ENCODE results near the gene SUPT3H. TPM values are rescaled to one million over a fixed set of nuclear protein-coding genes. Genes with fewer than 3 reads are reported as not detected.

The SUPT3H gene
- total and polyA plus RNA-seq, 7 experiments from 2014 or later = 8.0 to 16.0 (median 12.7) TPM

GRCh38 chr6:44858998-44859397 is 518.7 kb downstream of the SUPT3H start:
- peaks cover 7 to 44% (median 24%) of the 10 kb centered on the region in 5 donors for H3K36me3 Mint-ChIP-seq
- H3K4me3 Mint-ChIP-seq = no peak overlapping the region
- peaks cover 0 to 10% (median 0%) of the 10 kb centered on the region in 11 donors for H3K9me3 Mint-ChIP-seq
- ATAC-seq = peak; percentile 50
- peaks cover 0 to 13% of the 10 kb centered on the region in 2 donors for H3K4me1 ChIP-seq (ENCODE audit: control insufficient read depth in 2 of 2, insufficient read depth in 2 of 2, low read length in 2 of 2)
- H3K27me3 ChIP-seq (ENCODE audit: control insufficient read depth in 2 of 2, insufficient read depth in 2 of 2, low read length in 2 of 2) = no peaks in the 10 kb centered on the region
- ChIA-PET CTCF (no interaction called here), POLR2A (interaction anchor here (0.9 kb wide), 1 partner anchor 116 kb away, joined by 3 read pairs; no protein-coding TSS in a partner anchor)
- H3K4me1 Mint-ChIP-seq = peaks cover 17 to 76% (median 60%) of the 10 kb centered on the region in 7 donors
- no peak overlapping the region for H3K27ac ChIP-seq (ENCODE audit: low read depth, low read length)
- peak in 5 of 9 donors; percentile 13 to 39 (median 15) for DNase-seq
- H3K9me3 ChIP-seq (ENCODE audit: control insufficient read depth in 2 of 3, low read length in 3 of 3) = no peaks in the 10 kb centered on the region
- H3K27me3 Mint-ChIP-seq = no peaks in the 10 kb centered on the region
- H3K36me3 ChIP-seq (ENCODE audit: control insufficient read depth in 2 of 3, insufficient read depth in 3 of 3, low read length in 3 of 3) = no peaks in the 10 kb centered on the region
- H3K4me3 ChIP-seq (ENCODE audit: low read length) = no peak overlapping the region
- intact Hi-C loops (cut with micrococcal nuclease) = loop anchor here in 1 of 2 donors (1.0 kb wide), 3 partner anchors 118 to 855 kb away; no protein-coding TSS in a partner anchor
- peak overlapping the region in 1 of 9 donors; percentile 4 for H3K27ac Mint-ChIP-seq

GRCh38 chr6:44856479-44856878 is 521.3 kb downstream of the SUPT3H start:
- intact Hi-C loops (cut with micrococcal nuclease) = no loop called here
- H3K27ac Mint-ChIP-seq = peak overlapping the region in 1 of 9 donors; percentile 34
- no peak for DNase-seq

GRCh38 chr6:44855562-44856411 is 521.9 kb downstream of the SUPT3H start:
- Histone ChIP-seq H3K9me3 (ENCODE audit: control insufficient read depth in 2 of 3, low read length in 3 of 3) (no peaks in the 10 kb centered on the region), H3K4me1 (ENCODE audit: control insufficient read depth in 2 of 2, insufficient read depth in 2 of 2, low read length in 2 of 2) (peaks cover 0 to 13% of the 10 kb centered on the region in 2 donors), H3K4me3 (ENCODE audit: low read length) (no peak overlapping the region), H3K27ac (ENCODE audit: low read depth, low read length) (no peak overlapping the region), H3K36me3 (ENCODE audit: control insufficient read depth in 2 of 3, insufficient read depth in 3 of 3, low read length in 3 of 3) (no peaks in the 10 kb centered on the region), H3K27me3 (ENCODE audit: control insufficient read depth in 2 of 2, insufficient read depth in 2 of 2, low read length in 2 of 2) (no peaks in the 10 kb centered on the region)
- POLR2A ChIA-PET = interaction anchor here (1.2 kb wide), 1 partner anchor 10 kb away, joined by 6 read pairs; no protein-coding TSS in a partner anchor
- Mint-ChIP-seq H3K27me3 (no peaks in the 10 kb centered on the region), H3K36me3 (peaks cover 0 to 35% (median 13%) of the 10 kb centered on the region in 5 donors), H3K4me1 (peaks cover 15 to 78% (median 62%) of the 10 kb centered on the region in 7 donors), H3K27ac (peak overlapping the region in 3 of 9 donors; percentile 41 to 63 (median 51)), H3K4me3 (peak overlapping the region in 5 of 10 donors; percentile 1 to 43 (median 9)), H3K9me3 (peaks cover 0 to 2% (median 0%) of the 10 kb centered on the region in 11 donors)
- DNase-seq (no peak), ATAC-seq (no peak)
- intact Hi-C loops (cut with micrococcal nuclease) = no loop called here
- CTCF ChIA-PET = interaction anchor here (0.6 kb wide), 1 partner anchor 606 kb away, joined by 4 read pairs; no protein-coding TSS in a partner anchor

More at GRCh38 chr6:44856479-44856878, 521.3 kb downstream of the SUPT3H start:
- ChIA-PET POLR2A (interaction anchor here (0.5 kb wide), 1 partner anchor 27 kb away, joined by 3 read pairs; no protein-coding TSS in a partner anchor), CTCF (interaction anchor here (0.6 kb wide), 1 partner anchor 32 kb away, joined by 3 read pairs; no protein-coding TSS in a partner anchor)
- Mint-ChIP-seq H3K4me1 (peaks cover 15 to 72% (median 62%) of the 10 kb centered on the region in 7 donors), H3K4me3 (peak overlapping the region in 1 of 10 donors; percentile 42), H3K9me3 (peaks cover 0 to 2% (median 0%) of the 10 kb centered on the region in 11 donors), H3K36me3 (peaks cover 0 to 32% (median 8%) of the 10 kb centered on the region in 5 donors), H3K27me3 (no peaks in the 10 kb centered on the region)
- H3K4me3 ChIP-seq (ENCODE audit: low read length) = no peak overlapping the region
- no peaks in the 10 kb centered on the region for H3K36me3 ChIP-seq (ENCODE audit: control insufficient read depth in 2 of 3, insufficient read depth in 3 of 3, low read length in 3 of 3)
- H3K27ac ChIP-seq (ENCODE audit: low read depth, low read length) = no peak overlapping the region
- no peaks in the 10 kb centered on the region for H3K9me3 ChIP-seq (ENCODE audit: control insufficient read depth in 2 of 3, low read length in 3 of 3)
- ATAC-seq = no peak
- H3K27me3 ChIP-seq (ENCODE audit: control insufficient read depth in 2 of 2, insufficient read depth in 2 of 2, low read length in 2 of 2) = no peaks in the 10 kb centered on the region
- H3K4me1 ChIP-seq (ENCODE audit: control insufficient read depth in 2 of 2, insufficient read depth in 2 of 2, low read length in 2 of 2) = peaks cover 0 to 13% of the 10 kb centered on the region in 2 donors

- peaks cover 15 to 73% (median 55%) of the 10 kb centered on the region in 7 donors for H3K4me1 Mint-ChIP-seq
Measured at GRCh38 chr6:44854712-44855443, 522.9 kb downstream of the SUPT3H start.

GRCh38 chr6:44851176-44851575 is 526.6 kb downstream of the SUPT3H start:
- H3K27me3 Mint-ChIP-seq = no peaks in the 10 kb centered on the region
- POLR2A ChIA-PET = interaction anchor here (0.7 kb wide), 1 partner anchor 179 kb away, joined by 3 read pairs; no protein-coding TSS in a partner anchor
- Histone ChIP-seq H3K36me3 (ENCODE audit: control insufficient read depth in 2 of 3, insufficient read depth in 3 of 3, low read length in 3 of 3) (no peaks in the 10 kb centered on the region), H3K27ac (ENCODE audit: low read depth, low read length) (no peak overlapping the region), H3K9me3 (ENCODE audit: control insufficient read depth in 2 of 3, low read length in 3 of 3) (no peaks in the 10 kb centered on the region), H3K4me3 (ENCODE audit: low read length) (no peak overlapping the region), H3K27me3 (ENCODE audit: control insufficient read depth in 2 of 2, insufficient read depth in 2 of 2, low read length in 2 of 2) (no peaks in the 10 kb centered on the region), H3K4me1 (ENCODE audit: control insufficient read depth in 2 of 2, insufficient read depth in 2 of 2, low read length in 2 of 2) (peaks cover 0 to 9% of the 10 kb centered on the region in 2 donors)
- peaks cover 9 to 42% (median 24%) of the 10 kb centered on the region in 7 donors for H3K4me1 Mint-ChIP-seq
- H3K9me3 Mint-ChIP-seq = peaks cover 0 to 2% (median 0%) of the 10 kb centered on the region in 11 donors
- intact Hi-C loops (cut with micrococcal nuclease) = no loop called here
- ATAC-seq = no peak
- H3K4me3 Mint-ChIP-seq = no peak overlapping the region
- CTCF ChIA-PET = no interaction called here
- peaks cover 0 to 23% (median 20%) of the 10 kb centered on the region in 5 donors for H3K36me3 Mint-ChIP-seq
- H3K27ac Mint-ChIP-seq = no peak overlapping the region
- DNase-seq = no peak

More at GRCh38 chr6:44854712-44855443, 522.9 kb downstream of the SUPT3H start:
- Histone ChIP-seq H3K4me1 (ENCODE audit: control insufficient read depth in 2 of 2, insufficient read depth in 2 of 2, low read length in 2 of 2) (peaks cover 0 to 13% of the 10 kb centered on the region in 2 donors), H3K36me3 (ENCODE audit: control insufficient read depth in 2 of 3, insufficient read depth in 3 of 3, low read length in 3 of 3) (no peaks in the 10 kb centered on the region), H3K4me3 (ENCODE audit: low read length) (no peak overlapping the region), H3K27ac (ENCODE audit: low read depth, low read length) (no peak overlapping the region), H3K9me3 (ENCODE audit: control insufficient read depth in 2 of 3, low read length in 3 of 3) (no peaks in the 10 kb centered on the region), H3K27me3 (ENCODE audit: control insufficient read depth in 2 of 2, insufficient read depth in 2 of 2, low read length in 2 of 2) (no peaks in the 10 kb centered on the region)
- DNase-seq = no peak
- Mint-ChIP-seq H3K27ac (peak overlapping the region in 3 of 9 donors; percentile 41 to 63 (median 51)), H3K4me3 (peak overlapping the region in 4 of 10 donors; percentile 1 to 43 (median 34)), H3K36me3 (peaks cover 0 to 32% (median 13%) of the 10 kb centered on the region in 5 donors), H3K27me3 (no peaks in the 10 kb centered on the region), H3K9me3 (peaks cover 0 to 2% (median 0%) of the 10 kb centered on the region in 11 donors)
- intact Hi-C loops (cut with micrococcal nuclease) = no loop called here
- CTCF ChIA-PET = no interaction called here
- POLR2A ChIA-PET = interaction anchor here (1.2 kb wide), 1 partner anchor 9 kb away, joined by 6 read pairs; no protein-coding TSS in a partner anchor
- ATAC-seq = peak; percentile 27

- peaks cover 0 to 21% (median 17%) of the 10 kb centered on the region in 5 donors for H3K36me3 Mint-ChIP-seq
- no peak overlapping the region for H3K4me3 Mint-ChIP-seq
Measured at GRCh38 chr6:44850312-44850711, 527.4 kb downstream of the SUPT3H start.

More at GRCh38 chr6:44850312-44850711, 527.4 kb downstream of the SUPT3H start:
- intact Hi-C loops (cut with micrococcal nuclease) = no loop called here
- H3K4me1 Mint-ChIP-seq = peaks cover 7 to 36% (median 18%) of the 10 kb centered on the region in 7 donors
- peaks cover 0 to 4% (median 0%) of the 10 kb centered on the region in 11 donors for H3K9me3 Mint-ChIP-seq
- H3K36me3 ChIP-seq (ENCODE audit: control insufficient read depth in 2 of 3, insufficient read depth in 3 of 3, low read length in 3 of 3) = no peaks in the 10 kb centered on the region
- ATAC-seq = no peak
- H3K27me3 ChIP-seq (ENCODE audit: control insufficient read depth in 2 of 2, insufficient read depth in 2 of 2, low read length in 2 of 2) = no peaks in the 10 kb centered on the region
- no peak overlapping the region for H3K4me3 ChIP-seq (ENCODE audit: low read length)
- H3K4me1 ChIP-seq (ENCODE audit: control insufficient read depth in 2 of 2, insufficient read depth in 2 of 2, low read length in 2 of 2) = peaks cover 0 to 4% of the 10 kb centered on the region in 2 donors
- no peak overlapping the region for H3K27ac Mint-ChIP-seq
- POLR2A ChIA-PET = interaction anchor here (0.7 kb wide), 1 partner anchor 180 kb away, joined by 3 read pairs; no protein-coding TSS in a partner anchor
- no peak overlapping the region for H3K27ac ChIP-seq (ENCODE audit: low read depth, low read length)
- H3K9me3 ChIP-seq (ENCODE audit: control insufficient read depth in 2 of 3, low read length in 3 of 3) = no peaks in the 10 kb centered on the region
- DNase-seq = no peak
- CTCF ChIA-PET = no interaction called here
- no peaks in the 10 kb centered on the region for H3K27me3 Mint-ChIP-seq

Data from naive thymus-derived CD4-positive, alpha-beta T cell (primary cell).